ENCODE data around the gene ADIPOR2. TPM values are rescaled to one million over a fixed set of nuclear protein-coding genes. Genes with fewer than 3 reads are reported as not detected.
A peak's percentile ranks its signal among the peaks of the same experiment; 100 is the strongest.

Gene ADIPOR2
- total and polyA plus RNA-seq, 10 of the 15 experiments (the other 5 are each of a cell fraction or from before 2014, with no cell fraction given), result 8.6 to 65.0 (median 38.0) TPM

DNA sequence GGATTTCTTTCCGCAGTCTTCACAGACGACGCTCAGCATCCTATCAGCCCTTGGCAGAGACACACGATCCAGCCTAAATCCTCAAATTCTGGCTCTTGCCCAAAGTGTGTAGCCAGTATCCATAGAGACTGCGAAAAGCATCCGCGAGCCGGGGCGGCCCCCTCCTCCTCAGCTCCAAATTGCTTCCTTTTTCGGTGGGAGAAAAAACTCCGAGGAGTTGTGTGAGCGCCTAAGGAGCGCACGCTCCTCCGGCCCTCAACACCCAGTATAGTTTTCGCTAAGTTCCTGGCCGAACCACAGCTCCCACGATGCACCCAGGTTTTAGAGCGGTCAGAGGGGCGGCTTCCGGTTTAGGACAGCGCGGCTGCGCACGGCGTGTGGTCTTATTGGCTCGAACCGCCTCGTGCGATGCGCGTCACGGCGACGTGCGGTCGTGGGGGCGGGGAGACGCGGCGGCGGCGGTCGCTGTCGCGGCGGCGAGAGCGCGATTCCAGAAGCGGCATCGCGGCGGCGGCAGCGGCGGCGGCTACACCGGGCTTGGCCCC is at the start of gene ADIPOR2 (continued):
- TF ChIP-seq ZBTB4 (CRISPR knock-in tag; IDR thresholded peaks at IDR 0.05) (no peak), NRF1 (conservative IDR thresholded peaks at IDR 0.05; ENCODE audit: low read depth, low read length) (peak; percentile 94), MEF2B (IDR thresholded peaks at IDR 0.05; ENCODE audit: partially characterized antibody, poor library complexity, severe bottlenecking) (no peak), TCF12 (IDR thresholded peaks at IDR 0.05; ENCODE audit: low read depth, low read length) (no peak), PML (IDR thresholded peaks at IDR 0.05; ENCODE audit: low read length) (no peak), STAT1 (conservative IDR thresholded peaks at IDR 0.05) (peak; percentile 90; the same call in 1 of the 2 replicates), ZBED1 (IDR thresholded peaks at IDR 0.05; ENCODE audit: borderline replicate concordance) (no peak; the same call in 1 of the 2 replicates), NFIC (IDR thresholded peaks at IDR 0.05; ENCODE audit: low read depth, low read length) (no peak), NFXL1 (IDR thresholded peaks at IDR 0.05; ENCODE audit: borderline replicate concordance) (no peak), RELA (IDR thresholded peaks at IDR 0.05; ENCODE audit: borderline replicate concordance, partially characterized antibody) (peak; percentile 90), SMAD5 (IDR thresholded peaks at IDR 0.05; ENCODE audit: low read depth) (0 out of 2 replicates have a peak, but pooled peaks have one; percentile 22), GATAD2B (conservative IDR thresholded peaks at IDR 0.05; ENCODE audit: low read depth) (0 out of 2 replicates have a peak, but pooled peaks have one; percentile 15), CHD4 (IDR thresholded peaks at IDR 0.05) (no peak), NR2F1 (conservative IDR thresholded peaks at IDR 0.05) (no peak), SREBF2 (IDR thresholded peaks at IDR 0.05; ENCODE audit: low read length) (peak; percentile 74), PAX5 (IDR thresholded peaks at IDR 0.05; ENCODE audit: borderline replicate concordance, low read depth, low read length) (peak; percentile 35; the same call in 1 of the 2 replicates), KLF5 (IDR thresholded peaks at IDR 0.05; ENCODE audit: partially characterized antibody) (peak; percentile 79)
- TF ChIP-seq, protein P1, sequence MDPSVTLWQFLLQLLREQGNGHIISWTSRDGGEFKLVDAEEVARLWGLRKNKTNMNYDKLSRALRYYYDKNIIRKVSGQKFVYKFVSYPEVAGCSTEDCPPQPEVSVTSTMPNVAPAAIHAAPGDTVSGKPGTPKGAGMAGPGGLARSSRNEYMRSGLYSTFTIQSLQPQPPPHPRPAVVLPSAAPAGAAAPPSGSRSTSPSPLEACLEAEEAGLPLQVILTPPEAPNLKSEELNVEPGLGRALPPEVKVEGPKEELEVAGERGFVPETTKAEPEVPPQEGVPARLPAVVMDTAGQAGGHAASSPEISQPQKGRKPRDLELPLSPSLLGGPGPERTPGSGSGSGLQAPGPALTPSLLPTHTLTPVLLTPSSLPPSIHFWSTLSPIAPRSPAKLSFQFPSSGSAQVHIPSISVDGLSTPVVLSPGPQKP (IDR thresholded peaks at IDR 0.05; ENCODE audit: low read depth, low read length), result peak; percentile 65; the same call in 1 of the 2 replicates
- TF ChIP-seq, protein P2, sequence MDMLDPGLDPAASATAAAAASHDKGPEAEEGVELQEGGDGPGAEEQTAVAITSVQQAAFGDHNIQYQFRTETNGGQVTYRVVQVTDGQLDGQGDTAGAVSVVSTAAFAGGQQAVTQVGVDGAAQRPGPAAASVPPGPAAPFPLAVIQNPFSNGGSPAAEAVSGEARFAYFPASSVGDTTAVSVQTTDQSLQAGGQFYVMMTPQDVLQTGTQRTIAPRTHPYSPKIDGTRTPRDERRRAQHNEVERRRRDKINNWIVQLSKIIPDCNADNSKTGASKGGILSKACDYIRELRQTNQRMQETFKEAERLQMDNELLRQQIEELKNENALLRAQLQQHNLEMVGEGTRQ (IDR thresholded peaks at IDR 0.05; ENCODE audit: borderline replicate concordance, low read depth, low read length), result peak; percentile 56
- TF ChIP-seq, protein P3, sequence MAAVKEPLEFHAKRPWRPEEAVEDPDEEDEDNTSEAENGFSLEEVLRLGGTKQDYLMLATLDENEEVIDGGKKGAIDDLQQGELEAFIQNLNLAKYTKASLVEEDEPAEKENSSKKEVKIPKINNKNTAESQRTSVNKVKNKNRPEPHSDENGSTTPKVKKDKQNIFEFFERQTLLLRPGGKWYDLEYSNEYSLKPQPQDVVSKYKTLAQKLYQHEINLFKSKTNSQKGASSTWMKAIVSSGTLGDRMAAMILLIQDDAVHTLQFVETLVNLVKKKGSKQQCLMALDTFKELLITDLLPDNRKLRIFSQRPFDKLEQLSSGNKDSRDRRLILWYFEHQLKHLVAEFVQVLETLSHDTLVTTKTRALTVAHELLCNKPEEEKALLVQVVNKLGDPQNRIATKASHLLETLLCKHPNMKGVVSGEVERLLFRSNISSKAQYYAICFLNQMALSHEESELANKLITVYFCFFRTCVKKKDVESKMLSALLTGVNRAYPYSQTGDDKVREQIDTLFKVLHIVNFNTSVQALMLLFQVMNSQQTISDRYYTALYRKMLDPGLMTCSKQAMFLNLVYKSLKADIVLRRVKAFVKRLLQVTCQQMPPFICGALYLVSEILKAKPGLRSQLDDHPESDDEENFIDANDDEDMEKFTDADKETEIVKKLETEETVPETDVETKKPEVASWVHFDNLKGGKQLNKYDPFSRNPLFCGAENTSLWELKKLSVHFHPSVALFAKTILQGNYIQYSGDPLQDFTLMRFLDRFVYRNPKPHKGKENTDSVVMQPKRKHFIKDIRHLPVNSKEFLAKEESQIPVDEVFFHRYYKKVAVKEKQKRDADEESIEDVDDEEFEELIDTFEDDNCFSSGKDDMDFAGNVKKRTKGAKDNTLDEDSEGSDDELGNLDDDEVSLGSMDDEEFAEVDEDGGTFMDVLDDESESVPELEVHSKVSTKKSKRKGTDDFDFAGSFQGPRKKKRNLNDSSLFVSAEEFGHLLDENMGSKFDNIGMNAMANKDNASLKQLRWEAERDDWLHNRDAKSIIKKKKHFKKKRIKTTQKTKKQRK (IDR thresholded peaks at IDR 0.05; ENCODE audit: low read depth, low read length), result no peak

Data from GM12878 (cell line).